Upper lobe of left lung (tissue), 6 donors: ENCODE results near the gene TPTE2. TPM values are rescaled to one million over a fixed set of nuclear protein-coding genes. Genes with fewer than 3 reads are reported as not detected.
A peak's percentile ranks its signal among the peaks of the same experiment; 100 is the strongest.

Experiments used
- ATAC-seq, 2 donors: fragments of 200-7000 bp; cut with Tn5 transposase; one replicate each; pipeline ENCODE4 v1.9.1; 2022; ENCODE audit warnings: mild to moderate bottlenecking in 2 of 2, moderate library complexity in 2 of 2; ENCODE audit not compliant: low FRiP score in 2 of 2
- DNase-seq, 2 donors: peaks; one replicate each; pipeline ENCODE4 v3.0.0-alpha.2; 2019 to 2020
- H3K27ac ChIP-seq, 4 donors: fragments of 200-600 bp; sonication (generic); one replicate each; pipeline ENCODE4 v1.5.1; 2016 to 2019
- H3K27me3 ChIP-seq, 4 donors: fragments of 200-600 bp; sonication (generic); one replicate each; pipeline ENCODE4 v1.5.1; 2017 to 2019
- H3K36me3 ChIP-seq, 4 donors: fragments of 200-600 bp; sonication (generic); one replicate each; pipeline ENCODE4 v1.5.1; 2016 to 2019
- H3K4me1 ChIP-seq, 4 donors: fragments of 200-600 bp; sonication (generic); one replicate each; pipeline ENCODE4 v1.5.1; 2018 to 2019
- H3K4me3 ChIP-seq, 4 donors: fragments of 200-600 bp; sonication (generic); one replicate each; pipeline ENCODE4 v1.5.1; 2017 to 2019; ENCODE audit warnings: mild to moderate bottlenecking in 2 of 4, moderate library complexity in 1 of 4
- H3K9me3 ChIP-seq, 4 donors: fragments of 200-600 bp; sonication (generic); one replicate each; pipeline ENCODE4 v1.5.1; 2018 to 2019
- EP300 ChIP-seq, 4 donors: sonication (generic); formaldehyde crosslinking; IDR thresholded peaks; one replicate each; pipeline ENCODE4 v1.5.1; 2017; ENCODE audit warnings: antibody characterized with exemption in 4 of 4, control low read depth in 2 of 4
- POLR2A ChIP-seq, 4 donors: fragments of 450-650 bp; IDR thresholded peaks; one replicate each; pipeline ENCODE4 v1.5.1; 2016 to 2017; ENCODE audit warnings: antibody characterized with exemption in 4 of 4, mild to moderate bottlenecking in 2 of 4
- POLR2AphosphoS5 ChIP-seq, 2 donors: sonication (generic); formaldehyde crosslinking; IDR thresholded peaks; one replicate each; pipeline ENCODE4 v1.5.1; 2017; ENCODE audit warnings: antibody characterized with exemption in 2 of 2
- WGBS, 2 donors: methylation state at CpG; one replicate each; pipeline ENCODE4 v1.1.5; 2017 to 2018; 5-methylcytosine and 5-hydroxymethylcytosine counted together
- total RNA-seq, 6 donors: library from RNA; depleted of rRNA in 4 of 6; stranded (reverse); fragments of >200 nt in 4 of 6; gene quantifications; one replicate each; pipeline versions ENCODE4 v1.1.0 to v1.2.1, GENCODE V29; 2016 to 2021
- TF ChIP-seq, protein P1 (sequence below), 6 experiments: fragments of 450-650 bp in 4 of 6; fragments of 200-600 bp in 2 of 6; sonication (generic) in 2 of 6; IDR thresholded peaks; one replicate each; pipeline ENCODE4 v1.5.1; 2016 to 2019; ENCODE audit warnings: antibody characterized with exemption in 6 of 6
- donor health status: DM: no; HTN: no; CAD: no; lungs with moderate emphysema.
- donor health status: DM: no; HTN: yes; CAD: no; lungs with severe emphysema.

TPTE2 gene
- total RNA-seq, 6 donors from 2014 or later: not detected

DNA sequence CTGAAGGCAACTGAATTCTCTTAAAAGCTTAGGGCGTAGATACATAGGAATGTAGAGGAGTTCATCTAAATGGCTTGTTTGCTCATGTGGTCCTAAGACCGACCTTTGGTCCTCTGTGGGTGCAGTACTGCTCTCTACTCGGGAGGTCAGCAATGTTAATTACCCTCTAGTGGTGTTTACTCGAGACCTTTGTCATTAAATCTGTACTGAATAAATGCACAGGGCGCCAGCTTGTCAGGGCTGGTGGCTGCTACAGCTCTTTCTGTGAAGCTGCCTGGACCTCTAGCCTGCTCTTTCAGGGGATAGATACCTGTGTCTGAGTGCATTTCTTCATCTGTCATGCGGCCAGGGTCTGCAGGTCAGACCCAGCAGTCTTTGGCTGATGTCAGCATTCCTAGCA lies 43.0 kb upstream of the TPTE2 start:
- no peak for TF ChIP-seq POLR2A (IDR thresholded peaks at IDR 0.05)
- Histone ChIP-seq H3K9me3 (no peaks in the 10 kb centered on the region), H3K27ac (no peak overlapping the region), H3K4me3 (no peak overlapping the region), H3K4me1 (peaks cover 9 to 15% (median 12%) of the 10 kb centered on the region in 4 donors), H3K36me3 (no peaks in the 10 kb centered on the region), H3K27me3 (peaks cover 0 to 13% (median 6%) of the 10 kb centered on the region in 4 donors)
- no peak for ATAC-seq
- no peak for DNase-seq
- WGBS, 2 donors: 75 to 86% methylated on average over 6 of the region's 6 CpGs

DNA sequence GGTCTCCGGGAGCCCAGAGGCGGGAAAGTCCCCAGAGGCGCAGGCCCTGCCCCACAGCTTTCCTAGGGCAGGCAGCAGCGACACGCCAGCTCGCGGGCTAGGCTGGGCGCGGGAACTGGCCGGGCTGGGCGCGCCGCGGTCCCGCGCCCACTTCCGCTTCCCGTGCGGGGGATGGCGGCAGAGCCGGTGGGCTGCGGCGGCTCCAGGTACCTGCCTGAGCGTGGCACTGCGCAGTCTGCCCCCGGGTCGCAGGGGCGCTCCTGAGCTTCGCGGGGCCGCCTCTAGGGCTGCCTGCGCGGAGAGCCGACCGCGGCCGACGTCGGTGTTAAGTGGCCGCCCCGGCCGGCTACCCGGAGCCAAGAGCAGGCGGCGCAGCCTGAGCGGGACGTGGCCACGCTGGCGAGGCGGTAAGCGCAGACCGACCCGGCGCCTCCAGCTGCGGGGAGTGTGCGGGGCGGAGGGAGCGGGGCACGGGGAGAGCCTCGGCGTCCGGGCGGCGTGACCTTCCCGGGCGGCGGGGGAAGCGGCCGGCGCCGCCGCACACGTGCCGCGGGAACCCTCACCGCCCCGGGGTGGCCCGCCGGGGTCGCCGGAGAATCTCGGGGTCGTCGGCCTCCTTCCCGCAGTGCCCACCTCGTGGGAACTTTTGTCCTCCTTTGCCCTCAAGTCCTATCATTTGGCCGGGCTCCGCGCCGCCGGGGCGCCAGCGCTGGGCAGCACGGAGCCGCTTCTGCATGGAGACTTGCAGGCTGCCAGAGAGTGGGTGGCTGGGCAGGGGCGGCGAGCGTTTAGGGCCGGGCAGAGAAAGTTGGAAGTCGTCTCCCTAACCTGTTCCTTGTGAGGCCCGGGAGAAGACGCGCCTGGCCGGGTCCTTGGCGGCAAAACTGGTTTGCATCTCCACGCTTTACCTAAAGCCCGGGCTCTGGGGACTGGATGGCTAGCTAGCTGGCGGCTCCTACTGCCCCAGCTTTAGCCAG lies 40.7 kb upstream of the TPTE2 start:
- H3K27me3 ChIP-seq: peaks cover 0 to 13% (median 6%) of the 10 kb centered on the region in 4 donors
- no peak overlapping the region for H3K27ac ChIP-seq
- H3K4me1 ChIP-seq: peaks cover 9 to 15% (median 12%) of the 10 kb centered on the region in 4 donors
- H3K9me3 ChIP-seq: no peaks in the 10 kb centered on the region
- TF ChIP-seq, protein P1, sequence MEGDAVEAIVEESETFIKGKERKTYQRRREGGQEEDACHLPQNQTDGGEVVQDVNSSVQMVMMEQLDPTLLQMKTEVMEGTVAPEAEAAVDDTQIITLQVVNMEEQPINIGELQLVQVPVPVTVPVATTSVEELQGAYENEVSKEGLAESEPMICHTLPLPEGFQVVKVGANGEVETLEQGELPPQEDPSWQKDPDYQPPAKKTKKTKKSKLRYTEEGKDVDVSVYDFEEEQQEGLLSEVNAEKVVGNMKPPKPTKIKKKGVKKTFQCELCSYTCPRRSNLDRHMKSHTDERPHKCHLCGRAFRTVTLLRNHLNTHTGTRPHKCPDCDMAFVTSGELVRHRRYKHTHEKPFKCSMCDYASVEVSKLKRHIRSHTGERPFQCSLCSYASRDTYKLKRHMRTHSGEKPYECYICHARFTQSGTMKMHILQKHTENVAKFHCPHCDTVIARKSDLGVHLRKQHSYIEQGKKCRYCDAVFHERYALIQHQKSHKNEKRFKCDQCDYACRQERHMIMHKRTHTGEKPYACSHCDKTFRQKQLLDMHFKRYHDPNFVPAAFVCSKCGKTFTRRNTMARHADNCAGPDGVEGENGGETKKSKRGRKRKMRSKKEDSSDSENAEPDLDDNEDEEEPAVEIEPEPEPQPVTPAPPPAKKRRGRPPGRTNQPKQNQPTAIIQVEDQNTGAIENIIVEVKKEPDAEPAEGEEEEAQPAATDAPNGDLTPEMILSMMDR (IDR thresholded peaks at IDR 0.05): peak in 3 of 6 experiments; percentile 13 to 53 (median 27)
- no peak for TF ChIP-seq EP300 (IDR thresholded peaks at IDR 0.05)
- H3K4me3 ChIP-seq: peak overlapping the region; percentile 45 to 63 (median 54)
- ATAC-seq (peak; percentile 64 to 89), DNase-seq (peak; percentile 23 to 90)
- WGBS, 2 donors: 3 to 7% methylated on average over 12 to 63 of the region's 108 CpGs
- no peaks in the 10 kb centered on the region for H3K36me3 ChIP-seq

DNA sequence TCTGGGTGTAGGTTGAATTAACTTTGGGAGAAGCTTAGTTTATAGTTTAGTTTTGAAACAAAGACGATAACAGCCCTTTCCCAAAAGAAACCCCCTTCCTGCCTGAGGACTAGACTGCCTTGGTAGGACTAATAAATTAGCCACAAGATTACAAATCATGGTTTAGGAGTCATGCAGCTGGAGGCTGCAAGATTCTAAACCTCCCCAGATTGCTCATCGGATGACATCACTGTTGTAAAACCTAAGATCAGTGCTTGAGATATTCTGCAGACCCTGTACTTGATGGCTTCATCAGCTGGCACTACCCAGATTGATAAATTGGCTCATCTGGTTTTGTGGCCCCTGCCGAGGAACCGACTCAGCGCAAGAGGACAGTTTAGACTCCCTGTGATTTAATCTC lies 36.2 kb upstream of the TPTE2 start:
- WGBS, 2 donors: 86 to 88% methylated on average over 5 of the region's 5 CpGs
- Histone ChIP-seq H3K4me1 (peaks cover 9 to 13% (median 12%) of the 10 kb centered on the region in 4 donors), H3K27ac (no peak overlapping the region), H3K4me3 (no peak overlapping the region), H3K36me3 (no peaks in the 10 kb centered on the region), H3K27me3 (peaks cover 0 to 12% (median 6%) of the 10 kb centered on the region in 4 donors), H3K9me3 (no peaks in the 10 kb centered on the region)
- TF ChIP-seq, protein P1 (IDR thresholded peaks at IDR 0.05): no peak
- DNase-seq (no peak), ATAC-seq (no peak)

DNA sequence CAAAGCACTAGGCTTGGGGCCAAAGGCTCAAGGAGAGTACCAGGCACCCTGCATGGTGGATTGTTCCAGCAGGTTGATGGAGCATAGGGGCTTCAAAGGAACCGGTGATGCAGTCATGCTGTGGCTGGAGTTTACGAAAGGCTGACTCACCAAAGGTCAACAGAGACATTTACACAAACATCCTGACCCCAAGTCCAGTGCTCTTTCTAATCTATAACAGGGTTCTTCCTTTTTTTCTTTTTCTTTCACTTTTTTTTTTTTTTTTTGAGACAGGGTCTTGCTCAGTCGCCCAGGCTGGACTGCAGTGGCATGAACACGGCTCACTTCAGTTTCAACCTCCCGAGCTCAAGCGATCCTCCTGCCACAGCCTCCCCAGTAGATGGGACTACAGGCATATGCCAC lies 35.6 kb upstream of the TPTE2 start:
- DNase-seq (no peak), ATAC-seq (no peak)
- H3K27ac ChIP-seq: no peak overlapping the region
- TF ChIP-seq POLR2A (IDR thresholded peaks at IDR 0.05): no peak
- TF ChIP-seq, protein P1 (IDR thresholded peaks at IDR 0.05): no peak
- no peak for TF ChIP-seq POLR2AphosphoS5 (IDR thresholded peaks at IDR 0.05)
- no peak for TF ChIP-seq EP300 (IDR thresholded peaks at IDR 0.05)
- no peaks in the 10 kb centered on the region for H3K36me3 ChIP-seq
- H3K27me3 ChIP-seq: peaks cover 0 to 6% (median 4%) of the 10 kb centered on the region in 4 donors
- H3K4me3 ChIP-seq: no peak overlapping the region
- H3K9me3 ChIP-seq: no peaks in the 10 kb centered on the region
- 88 to 92% methylated on average over 6 of the region's 6 CpGs for WGBS, 2 donors
- H3K4me1 ChIP-seq: peaks cover 5 to 7% (median 6%) of the 10 kb centered on the region in 4 donors

DNA sequence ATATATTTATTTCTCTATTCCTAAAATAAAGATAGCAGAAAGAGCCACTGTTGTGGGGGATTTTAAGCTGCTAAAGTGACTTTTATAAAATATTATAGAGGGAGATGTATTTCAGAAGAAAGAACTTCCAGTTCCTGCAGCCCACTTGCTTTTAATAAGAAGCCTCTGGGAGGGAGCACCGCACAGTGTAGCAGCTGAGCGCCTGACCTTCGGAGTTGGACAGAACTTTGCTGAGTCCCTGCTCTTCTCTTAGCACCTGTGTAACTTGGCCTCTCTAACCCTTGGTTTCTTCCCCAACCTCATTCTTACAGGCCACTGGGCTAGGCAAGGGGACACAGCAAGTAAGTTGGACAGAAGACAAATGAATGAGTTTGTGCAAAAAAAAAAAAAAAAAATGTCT lies 34.8 kb upstream of the TPTE2 start:
- H3K27ac ChIP-seq: no peak overlapping the region
- TF ChIP-seq EP300 (IDR thresholded peaks at IDR 0.05): no peak
- TF ChIP-seq POLR2A (IDR thresholded peaks at IDR 0.05): no peak
- TF ChIP-seq, protein P1 (IDR thresholded peaks at IDR 0.05): no peak
- no peak for TF ChIP-seq POLR2AphosphoS5 (IDR thresholded peaks at IDR 0.05)
- no peaks in the 10 kb centered on the region for H3K9me3 ChIP-seq
- DNase-seq: no peak
- peak in 1 of 2 donors; percentile 26 for ATAC-seq
- H3K4me1 ChIP-seq: no peaks in the 10 kb centered on the region
- WGBS, 2 donors: 88 to 98% methylated on average over 3 of the region's 3 CpGs
- no peaks in the 10 kb centered on the region for H3K27me3 ChIP-seq
- H3K4me3 ChIP-seq: no peak overlapping the region
- H3K36me3 ChIP-seq: no peaks in the 10 kb centered on the region
